Sigmoid colon (tissue), 4 donors: ENCODE data around the gene HIVEP1.

Experiments
- EP300 ChIP-seq, 4 donors: sonication (generic); formaldehyde crosslinking; IDR thresholded peaks; one replicate each; pipeline ENCODE4 v1.6.1; 2017; ENCODE audit warnings: antibody characterized with exemption in 4 of 4
- POLR2A ChIP-seq, 2 donors: fragments of 450-650 bp; IDR thresholded peaks; one replicate each; pipeline ENCODE4 v1.6.1; 2016; ENCODE audit warnings: antibody characterized with exemption in 2 of 2, mild to moderate bottlenecking in 2 of 2, moderate library complexity in 2 of 2
- TF ChIP-seq, protein P1 (sequence below), 4 experiments: fragments of 450-650 bp in 3 of 4; fragments of 200-600 bp in 1 of 4; IDR thresholded peaks; one replicate each; pipeline ENCODE4 v1.5.1; 2016 to 2019; ENCODE audit warnings: antibody characterized with exemption in 4 of 4, mild to moderate bottlenecking in 3 of 4, moderate library complexity in 2 of 4

DNA sequence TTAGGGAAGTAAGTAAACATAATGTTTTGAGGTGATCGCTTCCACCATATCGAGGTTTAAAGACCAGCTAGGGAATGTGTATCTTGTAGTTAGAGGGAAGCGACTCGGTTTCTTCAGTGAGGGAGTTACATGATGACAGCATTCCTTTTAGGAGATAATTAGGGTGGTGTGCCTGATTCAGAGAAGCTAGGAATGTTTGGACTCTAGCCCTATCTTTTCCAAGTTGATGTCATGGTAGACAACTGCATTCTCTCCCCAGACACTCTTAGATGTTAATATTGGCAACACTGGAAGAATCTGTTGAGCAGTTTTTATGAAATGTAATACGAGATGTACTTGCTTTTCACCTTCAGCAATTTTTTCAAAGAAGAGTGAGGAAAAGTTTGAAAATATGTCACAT, 12.9 kb upstream of the HIVEP1 start:
- TF ChIP-seq, protein P1, sequence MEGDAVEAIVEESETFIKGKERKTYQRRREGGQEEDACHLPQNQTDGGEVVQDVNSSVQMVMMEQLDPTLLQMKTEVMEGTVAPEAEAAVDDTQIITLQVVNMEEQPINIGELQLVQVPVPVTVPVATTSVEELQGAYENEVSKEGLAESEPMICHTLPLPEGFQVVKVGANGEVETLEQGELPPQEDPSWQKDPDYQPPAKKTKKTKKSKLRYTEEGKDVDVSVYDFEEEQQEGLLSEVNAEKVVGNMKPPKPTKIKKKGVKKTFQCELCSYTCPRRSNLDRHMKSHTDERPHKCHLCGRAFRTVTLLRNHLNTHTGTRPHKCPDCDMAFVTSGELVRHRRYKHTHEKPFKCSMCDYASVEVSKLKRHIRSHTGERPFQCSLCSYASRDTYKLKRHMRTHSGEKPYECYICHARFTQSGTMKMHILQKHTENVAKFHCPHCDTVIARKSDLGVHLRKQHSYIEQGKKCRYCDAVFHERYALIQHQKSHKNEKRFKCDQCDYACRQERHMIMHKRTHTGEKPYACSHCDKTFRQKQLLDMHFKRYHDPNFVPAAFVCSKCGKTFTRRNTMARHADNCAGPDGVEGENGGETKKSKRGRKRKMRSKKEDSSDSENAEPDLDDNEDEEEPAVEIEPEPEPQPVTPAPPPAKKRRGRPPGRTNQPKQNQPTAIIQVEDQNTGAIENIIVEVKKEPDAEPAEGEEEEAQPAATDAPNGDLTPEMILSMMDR (IDR thresholded peaks at IDR 0.05) = no peak
- TF ChIP-seq EP300 (IDR thresholded peaks at IDR 0.05) (no peak), POLR2A (IDR thresholded peaks at IDR 0.05) (no peak)
